IMR-90 (cell line): ENCODE results near the gene SCFD2.

Experiments used
- FOS ChIP-seq: fragments of 150-350 bp; IDR thresholded peaks from 2 replicates; pipeline ENCODE4 v1.6.1; 2016; ENCODE audit warnings: low read depth, low read length
- MXI1 ChIP-seq: IDR thresholded peaks from 2 replicates; pipeline ENCODE4 v1.6.1; 2012; ENCODE audit warnings: low read depth, mild to moderate bottlenecking, low read length, moderate library complexity, borderline replicate concordance
- RAD21 ChIP-seq: IDR thresholded peaks from 2 replicates; pipeline ENCODE4 v1.6.1; 2012; ENCODE audit warnings: low read length, improper control_type of control experiment
- SMC3 ChIP-seq: fragments of 150-350 bp; IDR thresholded peaks from 2 replicates; pipeline ENCODE4 v1.6.1; 2016; ENCODE audit warnings: low read depth, mild to moderate bottlenecking, antibody characterized with exemption, low read length, moderate library complexity
- TF ChIP-seq, protein P1 (sequence below): conservative IDR thresholded peaks from 2 replicates; pipeline ENCODE4 v1.5.1; 2012; ENCODE audit warnings: mild to moderate bottlenecking, low read depth, low read length, improper control_type of control experiment

DNA sequence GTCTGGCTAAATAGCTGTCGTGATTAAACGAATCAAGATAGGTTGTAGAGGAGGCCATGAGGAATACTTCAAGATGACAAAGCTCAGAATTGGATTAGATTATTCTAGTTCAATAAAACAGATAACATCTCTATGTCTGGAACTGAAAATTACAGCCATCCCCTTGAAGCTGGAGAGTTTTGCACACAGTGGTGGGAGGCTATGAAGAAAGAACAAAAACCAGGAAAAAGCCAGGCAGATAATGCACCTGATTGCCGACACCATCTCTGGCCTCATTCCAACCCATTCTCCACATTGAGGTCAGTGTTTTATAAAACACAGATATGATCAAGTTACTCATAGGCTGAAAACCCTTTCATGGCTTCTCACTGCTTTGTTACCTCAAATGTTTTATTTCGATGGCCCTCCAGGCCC is 315.5 kb downstream of the SCFD2 start:
- TF ChIP-seq MXI1 (no peak), SMC3 (no peak), RAD21 (no peak), FOS (no peak)
- TF ChIP-seq, protein P1, sequence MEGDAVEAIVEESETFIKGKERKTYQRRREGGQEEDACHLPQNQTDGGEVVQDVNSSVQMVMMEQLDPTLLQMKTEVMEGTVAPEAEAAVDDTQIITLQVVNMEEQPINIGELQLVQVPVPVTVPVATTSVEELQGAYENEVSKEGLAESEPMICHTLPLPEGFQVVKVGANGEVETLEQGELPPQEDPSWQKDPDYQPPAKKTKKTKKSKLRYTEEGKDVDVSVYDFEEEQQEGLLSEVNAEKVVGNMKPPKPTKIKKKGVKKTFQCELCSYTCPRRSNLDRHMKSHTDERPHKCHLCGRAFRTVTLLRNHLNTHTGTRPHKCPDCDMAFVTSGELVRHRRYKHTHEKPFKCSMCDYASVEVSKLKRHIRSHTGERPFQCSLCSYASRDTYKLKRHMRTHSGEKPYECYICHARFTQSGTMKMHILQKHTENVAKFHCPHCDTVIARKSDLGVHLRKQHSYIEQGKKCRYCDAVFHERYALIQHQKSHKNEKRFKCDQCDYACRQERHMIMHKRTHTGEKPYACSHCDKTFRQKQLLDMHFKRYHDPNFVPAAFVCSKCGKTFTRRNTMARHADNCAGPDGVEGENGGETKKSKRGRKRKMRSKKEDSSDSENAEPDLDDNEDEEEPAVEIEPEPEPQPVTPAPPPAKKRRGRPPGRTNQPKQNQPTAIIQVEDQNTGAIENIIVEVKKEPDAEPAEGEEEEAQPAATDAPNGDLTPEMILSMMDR: no peak
